H9 (cell line): ENCODE results near the gene LACRT. TPM values are rescaled to one million over a fixed set of nuclear protein-coding genes. Genes with fewer than 3 reads are reported as not detected.

Experiments
- DNase-seq: peaks from one replicate; pipeline ENCODE4 v3.0.0-alpha.2; 2017
- H2AFZ ChIP-seq: one replicate; pipeline ENCODE4 v1.6.1; 2013; ENCODE audit warnings: mild to moderate bottlenecking, low read length, control low read depth, moderate library complexity
- H2AK5ac ChIP-seq: 2 replicates; pipeline ENCODE4 v1.6.1; 2013; ENCODE audit warnings: low read length, control low read depth, mixed read lengths; ENCODE audit not compliant: insufficient read length
- H2BK120ac ChIP-seq: one replicate; pipeline ENCODE4 v1.6.1; 2013; ENCODE audit warnings: low read depth, mild to moderate bottlenecking, low read length, control low read depth, inconsistent platforms; ENCODE audit not compliant: poor library complexity, severe bottlenecking
- H2BK12ac ChIP-seq: 2 replicates; pipeline ENCODE4 v1.6.1; 2013; ENCODE audit warnings: low read length, control low read depth, mixed read lengths, low read depth; ENCODE audit not compliant: insufficient read length
- H2BK15ac ChIP-seq: 2 replicates; pipeline ENCODE4 v1.6.1; 2013; ENCODE audit warnings: low read depth, low read length, control low read depth
- H2BK20ac ChIP-seq: one replicate; pipeline ENCODE4 v1.6.1; 2013; ENCODE audit warnings: low read depth, mild to moderate bottlenecking, low read length, control low read depth, inconsistent platforms; ENCODE audit not compliant: poor library complexity, severe bottlenecking
- H2BK5ac ChIP-seq: 2 replicates; pipeline ENCODE4 v1.6.1; 2013; ENCODE audit warnings: low read length, control low read depth, mixed read lengths; ENCODE audit not compliant: insufficient read length
- H3K14ac ChIP-seq: 2 replicates; pipeline ENCODE4 v1.6.1; 2013; ENCODE audit warnings: low read length, control low read depth; ENCODE audit not compliant: insufficient read depth
- H3K18ac ChIP-seq: 2 replicates; pipeline ENCODE4 v1.6.1; 2013; ENCODE audit warnings: low read depth, mild to moderate bottlenecking, mixed read lengths, low read length, control low read depth; ENCODE audit not compliant: insufficient read length
- H3K23ac ChIP-seq: 2 replicates; pipeline ENCODE4 v1.6.1; 2013; ENCODE audit warnings: low read length, control low read depth, mixed read lengths, low read depth; ENCODE audit not compliant: insufficient read length
- H3K23me2 ChIP-seq: 2 replicates; pipeline ENCODE4 v1.6.1; 2013; ENCODE audit warnings: low read depth, mild to moderate bottlenecking, mixed read lengths, low read length, control low read depth; ENCODE audit not compliant: insufficient read length, poor library complexity, severe bottlenecking
- H3K27ac ChIP-seq: 2 replicates; pipeline ENCODE4 v1.5.1; 2013; ENCODE audit warnings: low read length, control low read depth, mixed read lengths, low read depth; ENCODE audit not compliant: insufficient read length
- H3K27me3 ChIP-seq: 2 replicates; pipeline ENCODE4 v1.6.1; 2013; ENCODE audit warnings: low read length, control low read depth, inconsistent platforms; ENCODE audit not compliant: insufficient read depth
- H3K4ac ChIP-seq: 2 replicates; pipeline ENCODE4 v1.6.1; 2013; ENCODE audit warnings: low read depth, mild to moderate bottlenecking, control low read depth, inconsistent platforms, low read length, moderate library complexity
- H3K4me1 ChIP-seq: 2 replicates; pipeline ENCODE4 v1.6.1; 2013; ENCODE audit warnings: low read length, control low read depth, inconsistent platforms; ENCODE audit not compliant: insufficient read depth
- H3K4me2 ChIP-seq: 2 replicates; pipeline ENCODE4 v1.6.1; 2013; ENCODE audit warnings: low read length, control low read depth, mixed read lengths; ENCODE audit not compliant: insufficient read length, insufficient read depth
- H3K56ac ChIP-seq: 2 replicates; pipeline ENCODE4 v1.6.1; 2013; ENCODE audit warnings: low read depth, mild to moderate bottlenecking, mixed read lengths, low read length, control low read depth; ENCODE audit not compliant: insufficient read length
- H3K79me1 ChIP-seq: 2 replicates; pipeline ENCODE4 v1.6.1; 2013; ENCODE audit warnings: low read depth, mild to moderate bottlenecking, moderate library complexity, low read length, control low read depth, inconsistent platforms; ENCODE audit not compliant: insufficient read depth, poor library complexity, severe bottlenecking
- H3K79me2 ChIP-seq: 2 replicates; pipeline ENCODE4 v1.6.1; 2013; ENCODE audit warnings: low read length, control low read depth, inconsistent platforms; ENCODE audit not compliant: insufficient read depth
- H3K9ac ChIP-seq: 2 replicates; pipeline ENCODE4 v1.6.1; 2013; ENCODE audit warnings: low read length, control low read depth, mixed read lengths; ENCODE audit not compliant: insufficient read length; ENCODE audit errors: extremely low read depth
- H3K9me3 ChIP-seq: one replicate; pipeline ENCODE4 v1.6.1; 2013; ENCODE audit warnings: low read depth, low read length, inconsistent platforms; ENCODE audit not compliant: control insufficient read depth
- H3T11ph ChIP-seq: one replicate; pipeline ENCODE4 v1.6.1; 2013; ENCODE audit warnings: mild to moderate bottlenecking, low read length, control low read depth, inconsistent platforms
- H4K20me1 ChIP-seq: one replicate; pipeline ENCODE4 v1.6.1; 2013; ENCODE audit not compliant: control insufficient read depth, insufficient read length, insufficient read depth
- H4K5ac ChIP-seq: 2 replicates; pipeline ENCODE4 v1.6.1; 2013; ENCODE audit warnings: low read depth, mild to moderate bottlenecking, mixed read lengths, low read length, control low read depth; ENCODE audit not compliant: insufficient read length
- H4K8ac ChIP-seq: replicated peaks from 2 replicates; pipeline ENCODE4 v1.6.1; 2013; ENCODE audit warnings: low read length, control low read depth, mixed read lengths, low read depth; ENCODE audit not compliant: insufficient read length
- H4K91ac ChIP-seq: 2 replicates; pipeline ENCODE4 v1.6.1; 2013; ENCODE audit warnings: low read depth, mild to moderate bottlenecking, moderate library complexity, mixed read lengths, low read length, control low read depth; ENCODE audit not compliant: insufficient read length
- H3K27ac Mint-ChIP-seq, 3 experiments: 2 replicates in 2 of 3; 3 replicates in 1 of 3; pipeline ENCODE4 v1.8.0; 2020 to 2021; ENCODE audit warnings: mixed read lengths in 3 of 3, mild to moderate bottlenecking in 1 of 3, moderate library complexity in 1 of 3
- H3K27me3 Mint-ChIP-seq: 2 replicates; pipeline ENCODE4 v1.8.0; 2021; ENCODE audit warnings: low read depth, mild to moderate bottlenecking, moderate library complexity, mixed read lengths
- H3K36me3 Mint-ChIP-seq, 3 experiments: 2 replicates in 2 of 3; 3 replicates in 1 of 3; pipeline ENCODE4 v1.8.0; 2020 to 2021; ENCODE audit warnings: low read depth in 3 of 3, mixed read lengths in 3 of 3; ENCODE audit not compliant: insufficient read depth in 1 of 3
- H3K4me1 Mint-ChIP-seq, 2 experiments: 2 replicates each; pipeline ENCODE4 v1.8.0; 2020; ENCODE audit warnings: mixed read lengths in 2 of 2
- H3K4me3 Mint-ChIP-seq, 2 experiments: 2 replicates in 1 of 2; 3 replicates in 1 of 2; pipeline ENCODE4 v1.8.0; 2020 to 2021; ENCODE audit warnings: mild to moderate bottlenecking in 2 of 2, mixed read lengths in 2 of 2, moderate library complexity in 1 of 2
- H3K9me3 Mint-ChIP-seq, 2 experiments: 2 replicates in 1 of 2; 3 replicates in 1 of 2; pipeline ENCODE4 v1.8.0; 2020; ENCODE audit warnings: mild to moderate bottlenecking in 2 of 2, mixed read lengths in 2 of 2, moderate library complexity in 1 of 2
- CTCF ChIP-seq: fragments of 200-600 bp; sonication (generic); conservative IDR thresholded peaks from 3 replicates; pipeline ENCODE4 v1.8.0; 2021; ENCODE audit warnings: antibody characterized with exemption, mild to moderate bottlenecking
- WGBS: extraction: QIAGEN DNeasy Blood & Tissue Kit; methylation state at CpG from one replicate; pipeline ENCODE4 v1.1.7; 2013; ENCODE audit warnings: missing lambda C conversion rate, low lambda C conversion rate, mixed read lengths; ENCODE audit not compliant: insufficient read length; ENCODE audit errors: extremely low coverage; 5-methylcytosine and 5-hydroxymethylcytosine counted together
- total RNA-seq: library from RNA; stranded (reverse); gene quantifications from 2 replicates; pipeline ENCODE4 v1.2.1, GENCODE V29; 2021

The LACRT gene
- total RNA-seq, 1 experiment from 2014 or later = not detected

DNA sequence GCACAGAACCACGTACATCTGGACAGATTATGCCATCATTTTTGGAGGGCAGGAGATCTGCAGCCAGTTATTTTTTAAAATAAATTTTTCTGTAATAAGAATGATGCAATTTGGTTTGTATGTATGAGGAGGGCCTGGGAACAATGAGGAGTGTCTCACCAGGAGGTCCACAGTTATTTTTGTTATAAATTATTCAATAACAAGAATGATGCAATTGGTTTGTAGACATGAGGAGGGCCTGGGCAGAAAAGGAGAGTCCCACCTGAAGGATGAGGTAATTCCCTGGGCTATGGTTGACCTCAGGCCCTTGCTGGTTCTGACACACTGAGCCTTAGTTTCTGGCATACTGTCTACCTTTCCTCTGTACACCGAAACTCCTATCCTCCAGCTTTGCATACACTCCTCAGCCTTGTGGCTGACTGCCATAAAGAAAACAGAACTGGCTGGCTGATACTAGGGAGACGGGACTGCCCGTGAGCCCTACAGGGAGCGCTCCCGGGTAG is 22.5 kb upstream of the LACRT start:
- Histone ChIP-seq H3K27ac (no peak overlapping the region), H4K91ac (no peak overlapping the region), H2BK12ac (no peak overlapping the region), H2AK5ac (no peak overlapping the region), H3K9ac (no peak overlapping the region), H2BK120ac (no peak overlapping the region), H3T11ph (no peak overlapping the region), H3K27me3 (no peaks in the 10 kb centered on the region), H3K79me1 (no peaks in the 10 kb centered on the region), H3K56ac (no peak overlapping the region), H3K23me2 (no peaks in the 10 kb centered on the region), H3K4me2 (no peak overlapping the region), H3K4ac (no peak overlapping the region), H2AFZ (no peak overlapping the region), H4K20me1 (no peaks in the 10 kb centered on the region), H3K14ac (no peak overlapping the region), H4K8ac (no peak overlapping the region), H3K79me2 (no peaks in the 10 kb centered on the region; the same call in 1 of the 2 replicates), H3K18ac (no peak overlapping the region), H3K9me3 (no peaks in the 10 kb centered on the region), H2BK5ac (no peak overlapping the region), H3K23ac (no peak overlapping the region), H3K4me1 (no peaks in the 10 kb centered on the region), H4K5ac (no peak overlapping the region), H2BK15ac (no peak overlapping the region), H2BK20ac (no peak overlapping the region)
- Mint-ChIP-seq H3K4me1 (peaks cover 19 to 28% of the 10 kb centered on the region in 2 experiments), H3K36me3 (peaks cover 0 to 2% (median 0%) of the 10 kb centered on the region in 3 experiments; a peak in 1 of 7 replicates), H3K27me3 (peaks cover 17% of the 10 kb centered on the region), H3K4me3 (no peak overlapping the region), H3K9me3 (peaks cover 0 to 2% of the 10 kb centered on the region in 2 experiments; a peak in 1 of 5 replicates), H3K27ac (no peak overlapping the region)
- whole genome bisulfite sequencing = no CpG with 5 or more reads among the region's 6 CpGs
- no peak for DNase-seq
- TF ChIP-seq CTCF = 0 out of 3 replicates have a peak, but pooled peaks have one; percentile 12
